H1 (cell line): ENCODE data around the gene XPNPEP1. TPM values are rescaled to one million over a fixed set of nuclear protein-coding genes. Genes with fewer than 3 reads are reported as not detected.
A peak's percentile ranks its signal among the peaks of the same experiment; 100 is the strongest.

Source experiments
- CTCF ChIA-PET: fragments of 300-600 bp; sonication (Branson Sonifier 250); formaldehyde crosslinking; loops from one replicate; lab custom pipeline; 2021; ENCODE audit not compliant: partially characterized antibody; lab: Charles Lee
- POLR2A ChIA-PET: fragments of 300-600 bp; sonication (Branson Sonifier 250); formaldehyde crosslinking; loops from one replicate; lab custom pipeline; 2021; ENCODE audit warnings: inconsistent platforms; ENCODE audit not compliant: partially characterized antibody; lab: Charles Lee
- DNase-seq, 2 experiments: peaks; one replicate each; pipeline versions ENCODE4 v3.0.0 to v3.0.0-alpha.2; 2010 to 2022; ENCODE audit warnings: low spot score in 2 of 2, low read depth in 1 of 2, mixed read lengths in 1 of 2
- FAIRE-seq: peaks from 2 replicates; lab custom pipeline; 2011; peaks lifted over from hg19 to GRCh38; lab: Jason Lieb, UNC
- H2AFZ ChIP-seq: 2 replicates; pipeline ENCODE4 v1.8.1; 2012; ENCODE audit warnings: low read length, inconsistent platforms
- H2AK5ac ChIP-seq: 2 replicates; pipeline ENCODE4 v1.6.1; 2013; ENCODE audit warnings: low read depth, low read length
- H2BK120ac ChIP-seq: replicated peaks from 2 replicates; pipeline ENCODE3; 2013; ENCODE audit warnings: low read depth, low read length, inconsistent platforms
- H2BK12ac ChIP-seq: 2 replicates; pipeline ENCODE4 v1.6.1; 2013; ENCODE audit warnings: low read depth, low read length
- H2BK15ac ChIP-seq: 2 replicates; pipeline ENCODE4 v1.6.1; 2013; ENCODE audit warnings: low read length
- H2BK20ac ChIP-seq: 2 replicates; pipeline ENCODE4 v1.6.1; 2013; ENCODE audit warnings: low read length
- H2BK5ac ChIP-seq: 2 replicates; pipeline ENCODE4 v1.6.1; 2013; ENCODE audit warnings: low read depth, low read length
- H3K14ac ChIP-seq: 2 replicates; pipeline ENCODE4 v1.6.1; 2013; ENCODE audit warnings: inconsistent platforms; ENCODE audit not compliant: insufficient read length
- H3K18ac ChIP-seq: 2 replicates; pipeline ENCODE4 v1.6.1; 2013; ENCODE audit warnings: low read length; ENCODE audit errors: extremely low read depth
- H3K23ac ChIP-seq: 2 replicates; pipeline ENCODE4 v1.6.1; 2013; ENCODE audit warnings: inconsistent platforms; ENCODE audit not compliant: insufficient read length
- H3K23me2 ChIP-seq: 2 replicates; pipeline ENCODE4 v1.6.1; 2013; ENCODE audit warnings: low read depth, low read length
- H3K27ac ChIP-seq: 2 replicates; pipeline ENCODE4 v1.6.1; 2011; ENCODE audit warnings: low read depth, low read length, inconsistent platforms
- H3K27me3 ChIP-seq, 4 experiments: replicated peaks in 1 of 4; 1 replicate in 1 of 4; 2 replicates in 3 of 4; pipeline versions ENCODE4 v1.6.1 to v1.8.1; 2011 to 2013; ENCODE audit warnings: low read length in 3 of 4, mild to moderate bottlenecking in 3 of 4, inconsistent platforms in 2 of 4, mixed read lengths in 2 of 4, moderate library complexity in 1 of 4; ENCODE audit not compliant: control insufficient read depth in 3 of 4, insufficient read depth in 3 of 4; ENCODE audit errors: extremely low read depth in 1 of 4
- H3K36me3 ChIP-seq, 4 experiments: 2 replicates each; pipeline versions ENCODE4 v1.6.1 to v1.8.1; 2011 to 2013; ENCODE audit warnings: mild to moderate bottlenecking in 4 of 4, low read length in 3 of 4, moderate library complexity in 2 of 4, control low read depth in 1 of 4, inconsistent platforms in 1 of 4; ENCODE audit not compliant: insufficient read depth in 4 of 4, control insufficient read depth in 2 of 4
- H3K4ac ChIP-seq: replicated peaks from 2 replicates; pipeline ENCODE3; 2013; ENCODE audit warnings: low read length, low read depth, mixed read lengths, inconsistent platforms; ENCODE audit not compliant: insufficient read length
- H3K4me1 ChIP-seq, 4 experiments: replicated peaks in 1 of 4; 1 replicate in 1 of 4; 2 replicates in 3 of 4; pipeline versions ENCODE4 v1.6.1 to v1.8.1; 2011 to 2013; ENCODE audit warnings: low read length in 3 of 4, inconsistent platforms in 2 of 4, mixed read lengths in 1 of 4; ENCODE audit not compliant: insufficient read depth in 4 of 4, control insufficient read depth in 3 of 4
- H3K4me2 ChIP-seq, 2 experiments: 2 replicates each; pipeline versions ENCODE4 v1.6.1 to v1.8.1; 2011 to 2013; ENCODE audit warnings: low read depth in 2 of 2, low read length in 2 of 2, control low read depth in 1 of 2, inconsistent platforms in 1 of 2, mild to moderate bottlenecking in 1 of 2; ENCODE audit not compliant: insufficient read depth in 1 of 2
- H3K4me3 ChIP-seq, 4 experiments: fragments of 200-600, 300-600 bp in 1 of 4; sonication (generic), shearing (Covaris generic), sonication (Bioruptor Twin) in 1 of 4; 2 replicates each; pipeline versions ENCODE4 v1.5.1 to v1.8.1; 2011 to 2016; ENCODE audit warnings: low read length in 4 of 4, low read depth in 3 of 4, control low read depth in 2 of 4, inconsistent platforms in 2 of 4, mild to moderate bottlenecking in 2 of 4, mixed read lengths in 1 of 4, moderate library complexity in 1 of 4; ENCODE audit not compliant: insufficient read depth in 2 of 4; ENCODE audit errors: extremely low read depth in 1 of 4
- H3K56ac ChIP-seq: replicated peaks from 2 replicates; pipeline ENCODE3; 2013; ENCODE audit warnings: low read depth, mild to moderate bottlenecking, mixed read lengths, low read length, inconsistent platforms; ENCODE audit not compliant: insufficient read length
- H3K79me1 ChIP-seq: 2 replicates; pipeline ENCODE4 v1.6.1; 2013; ENCODE audit warnings: low read depth, low read length, control low read depth
- H3K79me2 ChIP-seq, 2 experiments: 2 replicates each; pipeline versions ENCODE4 v1.6.1 to v1.8.1; 2012 to 2013; ENCODE audit warnings: low read length in 2 of 2, mild to moderate bottlenecking in 2 of 2, inconsistent platforms in 1 of 2; ENCODE audit not compliant: insufficient read depth in 2 of 2, control insufficient read depth in 1 of 2
- H3K9ac ChIP-seq, 4 experiments: replicated peaks in 1 of 4; 1 replicate in 1 of 4; 2 replicates in 3 of 4; pipeline versions ENCODE4 v1.6.1 to v1.8.1; 2011 to 2013; ENCODE audit warnings: low read depth in 3 of 4, low read length in 3 of 4, control low read depth in 2 of 4, mild to moderate bottlenecking in 2 of 4, moderate library complexity in 2 of 4, inconsistent platforms in 1 of 4; ENCODE audit errors: extremely low read depth in 1 of 4
- H3K9me3 ChIP-seq, 2 experiments: 2 replicates each; pipeline versions ENCODE4 v1.6.1 to v1.8.1; 2012 to 2013; ENCODE audit warnings: mild to moderate bottlenecking in 2 of 2, moderate library complexity in 2 of 2, control low read depth in 1 of 2, inconsistent platforms in 1 of 2, low read depth in 1 of 2, low read length in 1 of 2, mixed read lengths in 1 of 2; ENCODE audit not compliant: insufficient read depth in 2 of 2
- H4K20me1 ChIP-seq, 2 experiments: replicated peaks in 1 of 2; 2 replicates each; pipeline versions ENCODE3 to v1.8.1; 2011 to 2013; ENCODE audit warnings: inconsistent platforms in 2 of 2, low read length in 2 of 2, mild to moderate bottlenecking in 1 of 2; ENCODE audit not compliant: insufficient read depth in 2 of 2, control insufficient read depth in 1 of 2
- H4K5ac ChIP-seq: 2 replicates; pipeline ENCODE4 v1.6.1; 2013; ENCODE audit warnings: low read length, low read depth, mixed read lengths, inconsistent platforms; ENCODE audit not compliant: insufficient read length
- H4K8ac ChIP-seq: 2 replicates; pipeline ENCODE4 v1.8.0; 2013; ENCODE audit warnings: mild to moderate bottlenecking, moderate library complexity, low read length, inconsistent platforms; ENCODE audit not compliant: insufficient read depth; ENCODE audit errors: extremely low read depth
- H4K91ac ChIP-seq: replicated peaks from 2 replicates; pipeline ENCODE3; 2013; ENCODE audit warnings: low read length, mixed read lengths, inconsistent platforms; ENCODE audit not compliant: insufficient read length
- ASH2L ChIP-seq: fragments of 200-600, 300-600 bp; sonication (generic); IDR thresholded peaks from one replicate; pipeline ENCODE4 v1.7.1; 2017; ENCODE audit warnings: low read length
- BRCA1 ChIP-seq: IDR thresholded peaks from 2 replicates; pipeline ENCODE4 v1.6.1; 2012; ENCODE audit warnings: low read depth, low read length, improper control_type of control experiment
- CTCF ChIP-seq, 3 experiments: IDR thresholded peaks; 1 replicate in 2 of 3; 2 replicates in 1 of 3; pipeline versions ENCODE4 v1.5.1 to v1.6.1; 2011; ENCODE audit warnings: low read length in 3 of 3, mild to moderate bottlenecking in 3 of 3, inconsistent platforms in 2 of 3, low read depth in 1 of 3, moderate library complexity in 1 of 3; ENCODE audit not compliant: insufficient read depth in 1 of 3; ENCODE audit errors: control extremely low read depth in 1 of 3
- PHF8 ChIP-seq: fragments of 200-600 bp; sonication (generic); conservative IDR thresholded peaks from 2 replicates; pipeline ENCODE4 v1.7.1; 2012; ENCODE audit warnings: low read depth, mild to moderate bottlenecking, inconsistent platforms, low read length, moderate library complexity
- SAP30 ChIP-seq: fragments of 300-600 bp; sonication (generic); IDR thresholded peaks from 2 replicates; pipeline ENCODE4 v1.7.1; 2012; ENCODE audit warnings: low read length, moderate library complexity, mild to moderate bottlenecking, inconsistent platforms; ENCODE audit not compliant: insufficient read depth, insufficient replicate concordance
- WGBS, 2 experiments: shearing (Covaris generic) in 1 of 2; methylation state at CpG; one replicate each; pipeline versions ENCODE4 v1.1.6 to v1.1.7; 2013 to 2015; ENCODE audit warnings: low lambda C conversion rate in 2 of 2, mixed read lengths in 2 of 2, inconsistent platforms in 1 of 2, low coverage in 1 of 2, missing lambda C conversion rate in 1 of 2; ENCODE audit not compliant: insufficient replicate concordance in 2 of 2, insufficient coverage in 1 of 2, insufficient read length in 1 of 2; ENCODE audit errors: extremely low coverage in 1 of 2, missing lambda C conversion rate in 1 of 2; 5-methylcytosine and 5-hydroxymethylcytosine counted together
- polyA plus RNA-seq, 7 experiments: library from polyadenylated mRNA; depleted of rRNA in 3 of 7; stranded (reverse) in 5 of 7; unstranded in 2 of 7; fragments of >200 nt in 5 of 7; fragments of 200-250 nt in 2 of 7; gene quantifications; 1 replicate in 5 of 7; 2 replicates in 1 of 7; 4 replicates in 1 of 7; pipeline versions ENCODE4 v1.2.1 to v1.2.3, GENCODE V29; 2011 to 2013; ENCODE audit warnings: missing spikeins in 2 of 7, mixed read lengths in 2 of 7
- total RNA-seq: library from RNA; stranded (reverse); fragmentation: NEBNext Ultra II Directional; extraction: Animal tissue kit (Norgen Biotek cat#: 25700); gene quantifications from 2 replicates; pipeline ENCODE4 v1.2.1, GENCODE V29; 2021

Gene XPNPEP1
- total and polyA plus RNA-seq, 2 of the 8 experiments (the other 6 are each of a cell fraction or from before 2014, with no cell fraction given) = 61.1 to 201 TPM

- Histone ChIP-seq H4K91ac (peak overlapping the region; percentile 50), H4K20me1 (no peaks in the 10 kb centered on the region), H3K56ac (no peak overlapping the region), H3K79me1 (peaks cover 2% of the 10 kb centered on the region), H3K4me1 (peaks cover 6 to 20% (median 12%) of the 10 kb centered on the region in 4 experiments), H3K79me2 (peaks cover 0 to 9% of the 10 kb centered on the region in 2 experiments; a peak in 1 of 4 replicates), H3K27me3 (peaks cover 0 to 11% (median 9%) of the 10 kb centered on the region in 4 experiments; a peak in 5 of 7 replicates), H4K8ac (no peak overlapping the region), H3K9me3 (no peaks in the 10 kb centered on the region), H2AK5ac (0 out of 2 replicates have a peak overlapping the region, but pooled peaks have one; percentile 65), H3K23ac (no peak overlapping the region), H3K18ac (peak overlapping the region; percentile 86; the same call in 1 of the 2 replicates), H2BK12ac (peak overlapping the region; percentile 98), H3K14ac (no peak overlapping the region), H3K27ac (no peak overlapping the region), H3K4me2 (peak overlapping the region in 1 of 2 experiments; percentile 67; a peak in 2 of 4 replicates), H2BK5ac (peak overlapping the region; percentile 53; the same call in 1 of the 2 replicates), H3K36me3 (no peaks in the 10 kb centered on the region; a peak in 1 of 8 replicates), H4K5ac (no peak overlapping the region), H2BK20ac (peak overlapping the region; percentile 86; the same call in 1 of the 2 replicates), H2BK15ac (peak overlapping the region; percentile 12; the same call in 1 of the 2 replicates), H3K4me3 (peak overlapping the region in 1 of 4 experiments; percentile 87; a peak in 2 of 8 replicates), H3K4ac (peak overlapping the region; percentile 57), H2AFZ (no peak overlapping the region), H2BK120ac (peak overlapping the region; percentile 61), H3K9ac (no peak overlapping the region), H3K23me2 (peaks cover 8% of the 10 kb centered on the region)
- DNase-seq = no peak
- ChIA-PET POLR2A (interaction anchor here (0.5 to 4.1 kb wide), 5 partner anchors 10 to 286 kb away, joined by 3 to 48 read pairs (median 3); no protein-coding TSS in a partner anchor), CTCF (interaction anchor here (1.2 to 1.6 kb wide), 3 partner anchors 14 to 75 kb away, joined by 3 to 4 read pairs (median 3); no protein-coding TSS in a partner anchor)
- WGBS, 2 experiments = 92% methylated on average over 7 of the region's 7 CpGs; no CpG with 5 or more reads in 1 of the 2 experiments
- no peak for FAIRE-seq
- TF ChIP-seq PHF8 (no peak), SAP30 (no peak), BRCA1 (no peak), CTCF (IDR thresholded peaks at IDR 0.05; ENCODE audit: control extremely low read depth in 1 of 3, insufficient read depth in 1 of 3, low read depth in 1 of 3, low read length in 3 of 3) (no peak), ASH2L (no peak)
Measured at GRCh38 chr10:109924087-109924486, 776 bp upstream of the XPNPEP1 start.
